Measurements from ENCODE around the gene USP34.

The USP34 gene

GRCh38 chr2:61229936-61230335 is 241.0 kb downstream of the USP34 start:
- Histone ChIP-seq H4K20me1 (ENCODE audit: insufficient read depth, low read length) (no peaks in the 10 kb centered on the region), H3K9me3 (replicated peaks; ENCODE audit: insufficient read depth, low read length) (no peaks in the 10 kb centered on the region), H3F3A (ENCODE audit: insufficient read depth, low read length) (no peaks in the 10 kb centered on the region), H2AFZ (ENCODE audit: low read length) (no peak overlapping the region), H3K4me3 (ENCODE audit: low read length) (no peak overlapping the region), H3K36me3 (replicated peaks; ENCODE audit: insufficient read depth, low read length) (peaks cover 7% of the 10 kb centered on the region), H3K4me2 (ENCODE audit: low read depth, low read length) (no peak overlapping the region), H3K9ac (ENCODE audit: low read length) (no peak overlapping the region), H3K4me1 (ENCODE audit: low read length) (0 out of 2 replicates have a peak, but pooled peaks cover 5% of the 10 kb centered on the region), H3K79me2 (ENCODE audit: low read length) (no peaks in the 10 kb centered on the region), H3K9me2 (replicated peaks; ENCODE audit: insufficient read depth, low read length) (no peaks in the 10 kb centered on the region), H3K27me3 (replicated peaks; ENCODE audit: insufficient read depth, low read length) (no peaks in the 10 kb centered on the region), H3K27ac (ENCODE audit: low read length) (no peak overlapping the region)
- no peak for DNase-seq
- TF ChIP-seq, protein P1, sequence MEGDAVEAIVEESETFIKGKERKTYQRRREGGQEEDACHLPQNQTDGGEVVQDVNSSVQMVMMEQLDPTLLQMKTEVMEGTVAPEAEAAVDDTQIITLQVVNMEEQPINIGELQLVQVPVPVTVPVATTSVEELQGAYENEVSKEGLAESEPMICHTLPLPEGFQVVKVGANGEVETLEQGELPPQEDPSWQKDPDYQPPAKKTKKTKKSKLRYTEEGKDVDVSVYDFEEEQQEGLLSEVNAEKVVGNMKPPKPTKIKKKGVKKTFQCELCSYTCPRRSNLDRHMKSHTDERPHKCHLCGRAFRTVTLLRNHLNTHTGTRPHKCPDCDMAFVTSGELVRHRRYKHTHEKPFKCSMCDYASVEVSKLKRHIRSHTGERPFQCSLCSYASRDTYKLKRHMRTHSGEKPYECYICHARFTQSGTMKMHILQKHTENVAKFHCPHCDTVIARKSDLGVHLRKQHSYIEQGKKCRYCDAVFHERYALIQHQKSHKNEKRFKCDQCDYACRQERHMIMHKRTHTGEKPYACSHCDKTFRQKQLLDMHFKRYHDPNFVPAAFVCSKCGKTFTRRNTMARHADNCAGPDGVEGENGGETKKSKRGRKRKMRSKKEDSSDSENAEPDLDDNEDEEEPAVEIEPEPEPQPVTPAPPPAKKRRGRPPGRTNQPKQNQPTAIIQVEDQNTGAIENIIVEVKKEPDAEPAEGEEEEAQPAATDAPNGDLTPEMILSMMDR (IDR thresholded peaks at IDR 0.05; ENCODE audit: low read length): no peak
- TF ChIP-seq EZH2 (optimal IDR thresholded peaks at IDR 0.05; ENCODE audit: low read depth, low read length): no peak
- TF ChIP-seq EZH2phosphoT487 (IDR thresholded peaks at IDR 0.05; ENCODE audit: low read length): no peak

- 0 out of 2 replicates have a peak, but pooled peaks cover 5% of the 10 kb centered on the region for H3K4me1 ChIP-seq (ENCODE audit: low read length)
- H2AFZ ChIP-seq (ENCODE audit: low read length): no peak overlapping the region
- H3K27ac ChIP-seq (ENCODE audit: low read length): no peak overlapping the region
- H3K4me3 ChIP-seq (ENCODE audit: low read length): no peak overlapping the region
- no peaks in the 10 kb centered on the region for H3K9me3 ChIP-seq (replicated peaks; ENCODE audit: insufficient read depth, low read length)
- no peaks in the 10 kb centered on the region for H3K79me2 ChIP-seq (ENCODE audit: low read length)
- no peak overlapping the region for H3K9ac ChIP-seq (ENCODE audit: low read length)
- peaks cover 3% of the 10 kb centered on the region for H3K36me3 ChIP-seq (replicated peaks; ENCODE audit: insufficient read depth, low read length)
- H3K9me2 ChIP-seq (replicated peaks; ENCODE audit: insufficient read depth, low read length): no peaks in the 10 kb centered on the region
- no peaks in the 10 kb centered on the region for H3K27me3 ChIP-seq (replicated peaks; ENCODE audit: insufficient read depth, low read length)
- no peak overlapping the region for H3K4me2 ChIP-seq (ENCODE audit: low read depth, low read length)
- no peaks in the 10 kb centered on the region for H3F3A ChIP-seq (ENCODE audit: insufficient read depth, low read length)
- DNase-seq: no peak
- H4K20me1 ChIP-seq (ENCODE audit: insufficient read depth, low read length): no peaks in the 10 kb centered on the region
- no peak for TF ChIP-seq EZH2 (optimal IDR thresholded peaks at IDR 0.05; ENCODE audit: low read depth, low read length)
These were observed 248.3 kb downstream of the USP34 start for GRCh38 chr2:61222567-61222966.

GRCh38 chr2:61221819-61222218 is 249.1 kb downstream of the USP34 start:
- 0 out of 2 replicates have a peak, but pooled peaks cover 5% of the 10 kb centered on the region for H3K4me1 ChIP-seq (ENCODE audit: low read length)
- no peak for TF ChIP-seq EZH2 (optimal IDR thresholded peaks at IDR 0.05; ENCODE audit: low read depth, low read length)
- TF ChIP-seq, protein P1 (IDR thresholded peaks at IDR 0.05; ENCODE audit: low read length): no peak
- no peak for TF ChIP-seq EZH2phosphoT487 (IDR thresholded peaks at IDR 0.05; ENCODE audit: low read length)

GRCh38 chr2:61220768-61221167 is 250.1 kb downstream of the USP34 start:
- Histone ChIP-seq H3K9me3 (replicated peaks; ENCODE audit: insufficient read depth, low read length) (no peaks in the 10 kb centered on the region), H3K79me2 (ENCODE audit: low read length) (no peaks in the 10 kb centered on the region), H3K9me2 (replicated peaks; ENCODE audit: insufficient read depth, low read length) (no peaks in the 10 kb centered on the region), H3K4me1 (ENCODE audit: low read length) (no peaks in the 10 kb centered on the region), H3K9ac (ENCODE audit: low read length) (no peak overlapping the region), H3F3A (ENCODE audit: insufficient read depth, low read length) (no peaks in the 10 kb centered on the region), H3K27me3 (replicated peaks; ENCODE audit: insufficient read depth, low read length) (no peaks in the 10 kb centered on the region), H3K4me2 (ENCODE audit: low read depth, low read length) (no peak overlapping the region), H3K27ac (ENCODE audit: low read length) (no peak overlapping the region), H4K20me1 (ENCODE audit: insufficient read depth, low read length) (no peaks in the 10 kb centered on the region), H2AFZ (ENCODE audit: low read length) (no peak overlapping the region), H3K36me3 (replicated peaks; ENCODE audit: insufficient read depth, low read length) (no peaks in the 10 kb centered on the region; the same call in 1 of the 2 replicates), H3K4me3 (ENCODE audit: low read length) (no peak overlapping the region)
- DNase-seq: no peak
- TF ChIP-seq, protein P1 (IDR thresholded peaks at IDR 0.05; ENCODE audit: low read length): no peak
- no peak for TF ChIP-seq EZH2phosphoT487 (IDR thresholded peaks at IDR 0.05; ENCODE audit: low read length)
- no peak for TF ChIP-seq EZH2 (optimal IDR thresholded peaks at IDR 0.05; ENCODE audit: low read depth, low read length)

More at GRCh38 chr2:61221819-61222218, 249.1 kb downstream of the USP34 start:
- no peaks in the 10 kb centered on the region for H3F3A ChIP-seq (ENCODE audit: insufficient read depth, low read length)
- no peak overlapping the region for H2AFZ ChIP-seq (ENCODE audit: low read length)
- no peaks in the 10 kb centered on the region for H3K79me2 ChIP-seq (ENCODE audit: low read length)
- no peaks in the 10 kb centered on the region for H3K9me3 ChIP-seq (replicated peaks; ENCODE audit: insufficient read depth, low read length)
- H4K20me1 ChIP-seq (ENCODE audit: insufficient read depth, low read length): no peaks in the 10 kb centered on the region
- no peak for DNase-seq
- H3K36me3 ChIP-seq (replicated peaks; ENCODE audit: insufficient read depth, low read length): peaks cover 3% of the 10 kb centered on the region
- no peaks in the 10 kb centered on the region for H3K9me2 ChIP-seq (replicated peaks; ENCODE audit: insufficient read depth, low read length)
- H3K4me3 ChIP-seq (ENCODE audit: low read length): no peak overlapping the region
- no peak overlapping the region for H3K9ac ChIP-seq (ENCODE audit: low read length)
- no peaks in the 10 kb centered on the region for H3K27me3 ChIP-seq (replicated peaks; ENCODE audit: insufficient read depth, low read length)
- no peak overlapping the region for H3K27ac ChIP-seq (ENCODE audit: low read length)
- no peak overlapping the region for H3K4me2 ChIP-seq (ENCODE audit: low read depth, low read length)

All from MM.1S (cell line).